HG02759 (cell line): ENCODE measurements around the gene BRINP1.
"Not testable (repeated sequence)": the region's sequence is repeated elsewhere in the genome, so short reads cannot be mapped to it uniquely, and the experiment has no call there.

Experiments
- ATAC-seq: cut with Tn5 transposase; IDR thresholded peaks from one replicate; pipeline ENCODE4 v1.9.1; 2021; ENCODE audit warnings: mild to moderate bottlenecking, moderate library complexity; ENCODE audit not compliant: unreplicated experiment

Gene BRINP1

GRCh38 chr9:119216651-119217331 is 152.4 kb downstream of the BRINP1 start:
- no peak for ATAC-seq

GRCh38 chr9:119215651-119216050 is 153.6 kb downstream of the BRINP1 start:
- ATAC-seq = no peak

- no peak for ATAC-seq
Measured at GRCh38 chr9:119213471-119213870, 155.8 kb downstream of the BRINP1 start.

- no peak for ATAC-seq
Measured at GRCh38 chr9:119197893-119198607, 171.2 kb downstream of the BRINP1 start.

GRCh38 chr9:119195521-119195920 is 173.7 kb downstream of the BRINP1 start:
- ATAC-seq = no peak

GRCh38 chr9:119185298-119185697 is 183.9 kb downstream of the BRINP1 start:
- ATAC-seq = no peak

- no peak for ATAC-seq
Measured at GRCh38 chr9:119184265-119184936, 184.8 kb downstream of the BRINP1 start.

- ATAC-seq = no peak
Measured at GRCh38 chr9:119181561-119181960, 187.7 kb downstream of the BRINP1 start.

GRCh38 chr9:119180897-119181296 is 188.3 kb downstream of the BRINP1 start:
- ATAC-seq = no peak

- ATAC-seq = no peak
Measured at GRCh38 chr9:119179701-119180100, 189.5 kb downstream of the BRINP1 start.

- ATAC-seq = no peak
Measured at GRCh38 chr9:119177196-119177595, 192.0 kb downstream of the BRINP1 start.

GRCh38 chr9:119175581-119175980 is 193.7 kb downstream of the BRINP1 start:
- ATAC-seq = no peak

GRCh38 chr9:119169222-119169621 is 200.0 kb downstream of the BRINP1 start:
- not testable (repeated sequence) for ATAC-seq

- ATAC-seq = no peak
Measured at GRCh38 chr9:119167876-119168275, 201.4 kb downstream of the BRINP1 start.

- no peak for ATAC-seq
Measured at GRCh38 chr9:119167267-119167666, 202.0 kb downstream of the BRINP1 start.

GRCh38 chr9:119166096-119166495 is 203.1 kb downstream of the BRINP1 start:
- no peak for ATAC-seq

GRCh38 chr9:119165131-119165530 is 204.1 kb downstream of the BRINP1 start:
- ATAC-seq = no peak

GRCh38 chr9:119164716-119165115 is 204.5 kb downstream of the BRINP1 start:
- ATAC-seq = no peak

- ATAC-seq = no peak
Measured at GRCh38 chr9:119160551-119160950, 208.7 kb downstream of the BRINP1 start.

GRCh38 chr9:119159386-119159785 is 209.8 kb downstream of the BRINP1 start:
- ATAC-seq = no peak

GRCh38 chr9:119157196-119157595 is 212.0 kb downstream of the BRINP1 start:
- no peak for ATAC-seq

- no peak for ATAC-seq
Measured at GRCh38 chr9:119156354-119156753, 212.9 kb downstream of the BRINP1 start.
